SW480 (cell line): Measurements from ENCODE around the gene WBP2.
"Not testable (repeated sequence)": the region's sequence is repeated elsewhere in the genome, so short reads cannot be mapped to it uniquely, and the experiment has no call there.

Experiments used
- DNase-seq: peaks from one replicate; pipeline ENCODE4 v3.0.0-alpha.2; 2016; ENCODE audit warnings: low spot score

WBP2 gene

GRCh38 chr17:75865404-75866188, 10.5 kb upstream of the WBP2 start:
- DNase-seq: not testable (repeated sequence)

- not testable (repeated sequence) for DNase-seq
These were observed 9.8 kb upstream of the WBP2 start for GRCh38 chr17:75864887-75865286.

GRCh38 chr17:75864448-75864871, 9.3 kb upstream of the WBP2 start:
- DNase-seq: peak; percentile 52

- no peak for DNase-seq
These were observed 6.8 kb upstream of the WBP2 start for GRCh38 chr17:75861927-75862317.

GRCh38 chr17:75859358-75859757, 4.2 kb upstream of the WBP2 start:
- not testable (repeated sequence) for DNase-seq

GRCh38 chr17:75856062-75856756, 1.1 kb upstream of the WBP2 start:
- peak; percentile 62 for DNase-seq

- no peak for DNase-seq
These were observed 240 bp downstream of the WBP2 start for GRCh38 chr17:75854881-75855309.

GRCh38 chr17:75854101-75854748, 910 bp downstream of the WBP2 start:
- peak; percentile 48 for DNase-seq

- DNase-seq: no peak
These were observed 1.7 kb downstream of the WBP2 start for GRCh38 chr17:75853433-75853832.

- not testable (repeated sequence) for DNase-seq
These were observed 3.5 kb downstream of the WBP2 start for GRCh38 chr17:75851693-75851991.

- no peak for DNase-seq
These were observed 4.0 kb downstream of the WBP2 start for GRCh38 chr17:75850928-75851692.

GRCh38 chr17:75849724-75850123, 5.4 kb downstream of the WBP2 start:
- no peak for DNase-seq

GRCh38 chr17:75849279-75849646, 5.9 kb downstream of the WBP2 start:
- no peak for DNase-seq

GRCh38 chr17:75848523-75849278, 6.4 kb downstream of the WBP2 start:
- peak; percentile 47 for DNase-seq

GRCh38 chr17:75847614-75848522, 7.3 kb downstream of the WBP2 start:
- DNase-seq: no peak

- no peak for DNase-seq
These were observed 8.2 kb downstream of the WBP2 start for GRCh38 chr17:75846692-75847613.

GRCh38 chr17:75845933-75846691, 9.0 kb downstream of the WBP2 start:
- DNase-seq: peak; percentile 43

GRCh38 chr17:75845058-75845711, 9.9 kb downstream of the WBP2 start:
- peak; percentile 92 for DNase-seq
